Stimulated activated CD8-positive, alpha-beta memory T cell treated with anti-CD3 and anti-CD28 coated beads, Interleukin-2, amount 100 ng/mL, for 48 hours (primary cell): Measurements from ENCODE around the gene CFAP97.

ENCODE experiments used
- DNase-seq, 2 donors: peaks; one replicate each; pipeline ENCODE4 v3.0.0-alpha.2; 2020; ENCODE audit warnings: low read depth in 2 of 2

The CFAP97 gene

DNA sequence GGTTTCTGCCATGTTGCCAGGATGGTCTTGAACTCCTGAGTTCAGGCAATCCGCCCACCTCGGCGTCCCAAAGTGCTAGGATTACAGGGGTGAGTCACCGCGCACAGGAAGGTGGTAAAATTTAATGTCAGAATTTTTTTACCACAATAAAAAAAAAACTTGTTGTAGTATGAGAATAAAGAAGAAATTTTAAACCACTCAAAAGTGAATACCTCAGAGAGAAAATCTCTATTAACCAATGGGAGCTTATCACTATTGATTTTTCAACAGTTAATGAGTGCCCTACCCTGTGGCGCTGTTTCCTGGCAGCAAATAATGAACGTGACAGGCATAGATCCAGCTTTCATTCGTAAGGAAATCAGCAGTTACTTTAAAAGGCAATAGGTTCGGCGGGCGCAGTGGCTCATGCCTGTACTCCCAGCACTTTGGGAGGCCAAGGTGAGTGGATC, 93.4 kb downstream of the CFAP97 start:
- DNase-seq = no peak

GRCh38 chr4:185109736-185110135, 94.1 kb downstream of the CFAP97 start:
- DNase-seq = no peak
